ENCODE results near the gene DPF3.

DNA sequence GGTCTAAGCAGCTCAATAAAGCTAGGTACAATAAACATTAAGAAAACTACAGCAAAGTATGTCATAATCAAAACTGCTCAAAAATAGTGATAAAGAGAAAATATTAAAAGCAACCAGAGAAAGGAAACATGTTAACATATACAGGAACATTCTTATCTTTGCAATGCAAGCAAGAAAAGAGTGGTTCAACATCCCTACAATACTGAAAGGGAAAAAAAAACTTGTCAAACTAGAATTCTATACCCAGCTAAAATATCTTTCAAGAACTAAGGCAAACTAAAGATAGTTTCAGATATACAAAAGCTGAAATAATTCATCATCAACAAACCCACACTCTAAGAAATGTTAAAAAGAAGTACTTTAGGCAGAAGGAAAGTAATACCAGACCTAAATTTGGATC, 134.2 kb downstream of the DPF3 start:
- TF ChIP-seq, protein P1, sequence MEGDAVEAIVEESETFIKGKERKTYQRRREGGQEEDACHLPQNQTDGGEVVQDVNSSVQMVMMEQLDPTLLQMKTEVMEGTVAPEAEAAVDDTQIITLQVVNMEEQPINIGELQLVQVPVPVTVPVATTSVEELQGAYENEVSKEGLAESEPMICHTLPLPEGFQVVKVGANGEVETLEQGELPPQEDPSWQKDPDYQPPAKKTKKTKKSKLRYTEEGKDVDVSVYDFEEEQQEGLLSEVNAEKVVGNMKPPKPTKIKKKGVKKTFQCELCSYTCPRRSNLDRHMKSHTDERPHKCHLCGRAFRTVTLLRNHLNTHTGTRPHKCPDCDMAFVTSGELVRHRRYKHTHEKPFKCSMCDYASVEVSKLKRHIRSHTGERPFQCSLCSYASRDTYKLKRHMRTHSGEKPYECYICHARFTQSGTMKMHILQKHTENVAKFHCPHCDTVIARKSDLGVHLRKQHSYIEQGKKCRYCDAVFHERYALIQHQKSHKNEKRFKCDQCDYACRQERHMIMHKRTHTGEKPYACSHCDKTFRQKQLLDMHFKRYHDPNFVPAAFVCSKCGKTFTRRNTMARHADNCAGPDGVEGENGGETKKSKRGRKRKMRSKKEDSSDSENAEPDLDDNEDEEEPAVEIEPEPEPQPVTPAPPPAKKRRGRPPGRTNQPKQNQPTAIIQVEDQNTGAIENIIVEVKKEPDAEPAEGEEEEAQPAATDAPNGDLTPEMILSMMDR (IDR thresholded peaks at IDR 0.05): no peak
- TF ChIP-seq POLR2A (IDR thresholded peaks at IDR 0.05): no peak

Measured in adrenal gland (tissue), 5 donors.